ENCODE measurements around the gene ZFYVE19.

Gene ZFYVE19

DNA sequence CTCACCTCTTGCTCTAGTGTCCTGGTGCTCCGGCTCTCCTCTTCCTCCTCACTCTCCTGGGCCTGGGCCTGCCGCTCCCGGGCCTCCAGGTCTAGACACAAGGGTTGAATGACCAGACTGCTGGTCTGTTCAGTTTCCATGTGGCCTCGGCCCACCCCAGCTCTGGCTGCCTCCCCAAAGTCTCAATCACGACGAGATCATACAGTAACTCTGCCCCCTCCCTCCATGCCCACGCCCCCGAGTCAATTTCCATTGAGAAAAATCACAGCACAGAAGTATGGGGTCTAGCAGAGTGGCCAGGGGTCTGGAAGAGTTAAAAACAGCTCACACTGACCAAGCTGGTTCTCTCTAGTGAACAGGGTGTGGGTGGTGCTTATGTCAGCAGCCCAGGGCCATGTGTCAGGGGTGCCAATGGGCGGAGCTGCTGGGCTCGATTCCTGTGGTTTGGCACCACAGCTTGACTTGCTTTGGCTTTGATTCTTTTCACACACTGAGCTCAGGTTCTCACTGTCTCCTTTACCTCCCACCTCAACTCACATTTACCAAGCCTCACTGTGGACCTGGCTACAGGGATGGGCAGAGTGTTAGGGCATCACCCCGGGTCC lies 30.2 kb upstream of the ZFYVE19 start:
- peak; percentile 64 to 65 for DNase-seq

DNA sequence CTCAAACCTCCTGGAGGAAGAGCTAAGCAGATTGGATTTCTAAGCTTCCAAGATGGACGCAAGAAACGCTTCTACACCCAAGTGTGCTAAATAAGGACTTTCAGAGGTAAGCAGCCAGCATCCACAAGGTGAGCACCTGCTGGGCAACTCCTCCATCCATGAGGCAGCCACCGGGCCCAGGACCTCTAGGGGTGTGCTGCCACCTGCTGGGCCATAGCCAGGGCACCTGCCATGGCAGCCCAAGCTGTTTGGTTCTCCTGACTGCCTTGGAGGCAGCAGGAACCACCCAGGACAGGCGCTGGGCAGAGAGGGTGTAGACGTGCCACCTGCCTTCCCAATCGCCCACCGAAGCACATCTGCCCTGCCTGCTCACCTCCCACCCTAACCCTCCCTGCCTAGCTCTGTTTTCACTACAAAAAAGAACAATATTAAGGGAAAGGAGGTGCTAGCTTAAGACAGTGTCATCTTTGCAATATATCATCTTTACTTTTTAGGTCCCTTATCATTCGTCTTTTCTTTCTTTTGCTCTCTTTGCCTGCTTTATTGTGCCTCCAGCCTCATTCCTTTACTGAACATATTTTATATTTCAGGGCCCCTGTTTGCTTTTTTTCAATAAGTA lies 24.2 kb upstream of the ZFYVE19 start:
- DNase-seq, result peak; percentile 81 to 82

DNA sequence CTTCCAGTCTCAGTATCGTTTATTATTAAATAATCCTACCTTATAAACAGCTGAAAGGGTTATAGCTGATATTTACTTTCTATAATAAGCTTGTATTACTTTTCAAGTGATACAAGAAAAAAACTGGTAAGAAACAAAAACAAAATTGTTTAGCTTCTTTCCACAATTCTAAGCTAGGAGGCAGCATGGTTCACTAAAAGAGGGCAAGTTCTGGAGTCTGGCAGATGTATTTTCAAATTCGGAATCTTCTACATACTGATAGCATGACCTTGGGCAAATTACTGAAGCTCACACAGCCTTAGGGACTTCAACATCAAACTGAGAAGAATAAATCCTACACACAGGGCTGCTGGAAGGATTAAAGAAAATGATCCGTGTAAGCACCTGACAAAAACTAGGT lies 21.7 kb upstream of the ZFYVE19 start:
- no peak for DNase-seq

DNA sequence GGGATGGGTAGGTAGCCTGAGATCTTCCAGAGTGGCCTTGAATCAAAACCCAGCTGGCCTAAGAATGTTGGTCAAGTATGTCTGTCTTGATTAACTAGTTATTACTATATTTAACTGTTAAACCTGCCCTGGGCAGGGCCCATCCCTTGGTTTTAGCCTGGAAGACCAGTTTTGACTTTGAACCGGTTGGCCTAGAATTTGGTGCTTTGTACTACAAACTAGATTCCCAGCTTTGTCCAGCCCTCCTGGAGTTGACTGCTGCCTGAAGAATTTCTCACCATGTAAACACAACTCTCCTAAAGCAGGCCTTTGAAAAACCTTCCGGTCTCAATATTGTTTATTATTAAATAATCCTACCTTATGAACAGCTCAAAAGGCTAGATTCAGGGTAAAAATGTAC lies 21.1 kb upstream of the ZFYVE19 start:
- no peak for DNase-seq

DNA sequence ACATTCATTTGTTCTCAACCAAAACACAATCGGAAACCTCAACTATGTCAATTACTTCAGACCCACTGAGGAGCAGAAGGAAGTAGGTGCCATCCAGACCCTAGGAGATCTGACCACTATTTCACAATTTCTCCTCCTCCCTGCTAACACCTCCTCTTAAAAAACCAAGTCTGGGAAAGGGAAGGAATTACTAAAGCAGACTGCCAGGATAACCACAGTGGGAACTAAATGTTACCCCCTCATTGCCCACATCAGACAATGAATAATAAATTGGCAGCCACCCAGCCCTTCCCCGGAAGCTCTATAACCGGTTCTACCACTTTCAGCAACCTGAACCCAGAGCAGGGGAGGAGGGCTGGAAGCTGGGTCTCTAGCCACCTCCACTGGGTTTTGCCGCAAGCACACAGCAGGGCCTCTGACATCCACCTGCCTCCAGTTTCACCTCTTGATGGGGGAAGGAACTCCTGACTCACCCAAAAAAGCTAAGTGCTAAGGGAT lies 19.5 kb upstream of the ZFYVE19 start:
- peak in 1 of 2 donors; percentile 38 for DNase-seq

DNA sequence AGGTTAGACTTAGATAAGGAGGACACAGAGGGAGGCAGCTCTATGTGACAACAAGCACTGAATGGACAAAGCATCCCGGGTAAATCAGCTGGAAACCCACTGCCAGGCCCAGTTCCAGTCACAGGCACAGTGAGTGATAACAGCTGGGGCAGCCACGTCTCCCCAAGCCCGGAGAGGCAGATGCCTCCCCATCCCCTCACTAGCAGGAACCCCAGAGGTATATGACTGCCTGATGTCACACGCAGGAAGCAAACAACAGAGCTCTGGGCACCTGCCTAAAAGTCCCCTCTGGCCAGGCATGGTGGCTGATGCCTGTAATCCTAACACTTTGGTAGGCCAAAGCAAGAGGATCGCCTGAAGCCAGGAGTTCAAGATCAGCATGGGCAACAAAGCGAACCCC lies 18.9 kb upstream of the ZFYVE19 start:
- no peak for DNase-seq

DNA sequence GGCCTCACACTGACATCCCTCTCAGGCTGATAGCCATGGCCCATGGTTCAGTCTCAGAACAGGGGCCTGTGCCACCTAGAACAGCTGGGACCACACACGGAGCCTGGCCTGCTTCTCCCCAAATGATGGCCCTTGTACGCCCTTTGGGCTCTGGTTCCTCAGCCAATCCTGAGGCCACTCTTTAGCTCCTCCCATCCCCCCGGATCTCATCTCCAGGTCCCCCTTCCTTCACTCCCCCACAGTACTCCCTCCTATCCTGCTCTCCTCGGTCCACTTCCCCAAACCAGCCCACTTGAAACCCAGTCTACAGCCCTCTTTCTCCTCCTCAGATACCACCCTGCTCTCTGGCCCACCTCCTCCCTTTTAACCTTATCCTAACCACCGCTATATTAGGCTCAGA lies 17.8 kb upstream of the ZFYVE19 start:
- DNase-seq, result no peak

DNA sequence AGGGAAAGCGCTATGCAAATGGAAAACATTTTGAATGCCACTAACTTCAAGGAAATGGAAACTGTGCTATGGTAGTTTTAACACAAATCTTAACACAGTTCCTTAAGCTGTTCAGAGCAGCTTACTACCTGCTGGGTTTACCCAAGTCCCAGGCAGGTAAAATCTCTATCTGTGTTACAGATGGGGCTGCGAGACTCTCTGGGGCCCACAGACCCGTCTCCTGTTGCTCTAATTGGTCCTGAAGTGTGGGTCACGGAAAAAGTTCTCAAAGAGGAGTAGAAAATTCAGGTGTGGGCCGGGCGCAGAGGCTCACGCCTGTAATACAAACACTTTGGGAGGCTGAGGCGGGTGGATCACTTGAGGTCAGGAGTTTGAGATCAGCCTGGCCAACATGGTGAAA lies 16.9 kb upstream of the ZFYVE19 start:
- no peak for DNase-seq

DNA sequence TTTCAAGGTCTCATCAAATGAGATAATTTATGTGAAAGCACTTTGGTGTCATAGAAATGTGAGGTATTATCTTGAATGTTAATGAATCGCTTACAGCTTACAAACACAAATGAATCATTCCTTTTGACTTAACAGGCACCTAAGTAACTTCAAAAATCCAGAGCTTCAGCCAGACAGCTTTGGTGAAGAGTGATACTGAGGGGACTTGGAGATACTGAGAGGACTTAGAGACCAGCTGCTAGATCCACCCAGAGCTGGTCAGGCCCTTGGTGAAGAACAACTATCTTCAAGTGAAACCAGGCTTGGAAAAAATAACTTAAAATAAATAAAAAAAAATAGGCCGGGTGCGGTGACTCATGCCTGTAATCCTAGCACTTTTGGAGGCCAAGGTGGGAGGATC lies 16.2 kb upstream of the ZFYVE19 start:
- no peak for DNase-seq

DNA sequence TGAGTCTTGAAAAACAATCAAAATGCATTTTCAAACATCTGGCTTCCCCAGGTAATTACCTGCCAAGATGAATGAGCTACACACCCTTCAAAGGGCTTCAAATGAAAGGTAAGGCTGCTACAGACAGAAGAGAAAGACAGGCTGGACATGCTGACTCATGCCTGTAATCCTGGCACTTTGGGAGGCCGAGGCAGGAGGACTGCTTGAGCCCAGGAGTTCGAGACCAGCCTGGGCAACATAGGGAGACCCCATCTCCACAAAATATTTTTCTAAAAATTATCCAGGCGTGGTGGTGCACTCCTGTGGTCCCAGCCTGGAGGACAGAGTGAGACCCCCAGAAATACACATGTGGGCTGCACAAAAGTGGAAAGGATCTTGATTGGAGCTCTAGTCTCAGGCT lies 14.5 kb upstream of the ZFYVE19 start:
- DNase-seq, result no peak

DNA sequence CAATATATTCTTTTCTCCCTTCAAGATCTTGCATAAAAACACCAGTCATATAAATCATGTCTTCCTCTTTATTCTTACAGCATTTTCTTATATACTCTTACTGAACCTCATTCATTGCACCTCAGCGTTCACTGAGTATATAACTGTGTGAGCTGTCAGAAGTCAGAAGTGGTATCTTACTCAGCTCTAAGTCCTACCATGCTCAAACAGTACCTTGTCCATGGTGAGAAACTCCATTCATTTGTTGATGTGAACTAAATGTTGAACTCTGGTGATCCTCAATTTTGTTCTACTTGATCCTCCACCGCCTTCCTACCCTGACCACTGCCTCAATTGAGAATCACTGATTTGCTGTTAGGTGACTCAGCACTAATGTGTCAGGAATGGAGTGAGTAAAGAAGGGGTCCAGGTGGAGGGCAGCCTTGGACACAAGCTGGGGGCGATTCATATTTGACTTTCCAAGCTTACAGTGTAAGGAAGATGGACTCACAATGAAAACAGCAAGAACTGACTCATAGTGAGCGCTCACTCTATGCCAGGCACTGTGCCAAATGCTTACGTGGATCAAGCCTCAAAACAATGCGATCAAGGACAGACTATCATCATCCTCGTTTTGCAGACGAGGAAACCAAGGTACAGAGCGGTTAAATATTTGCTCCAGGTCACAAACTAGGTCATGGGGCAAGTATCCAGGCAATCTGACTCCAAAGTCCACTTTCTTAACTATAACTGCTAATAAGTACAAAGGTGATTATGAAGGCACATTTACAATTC lies 13.5 kb upstream of the ZFYVE19 start:
- no peak for DNase-seq

DNA sequence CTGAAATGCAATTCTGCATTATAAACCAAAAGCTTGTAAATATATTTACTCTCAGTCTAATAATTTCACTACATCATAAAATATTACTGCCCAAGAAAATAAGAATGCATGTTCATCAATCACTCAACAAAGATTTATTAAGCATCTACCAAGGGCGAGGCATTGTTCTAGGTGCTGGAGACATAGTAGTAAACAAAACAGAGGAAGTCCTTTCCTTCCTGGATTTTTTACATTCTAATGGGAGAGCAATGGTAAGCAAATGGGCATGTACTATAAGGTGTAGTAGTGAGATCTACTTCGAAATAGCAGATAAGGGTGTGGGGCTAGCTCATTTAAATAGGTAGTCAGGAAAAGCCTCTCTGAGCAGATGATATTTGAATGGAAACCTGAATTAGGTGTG lies 10.8 kb upstream of the ZFYVE19 start:
- DNase-seq, result no peak

DNA sequence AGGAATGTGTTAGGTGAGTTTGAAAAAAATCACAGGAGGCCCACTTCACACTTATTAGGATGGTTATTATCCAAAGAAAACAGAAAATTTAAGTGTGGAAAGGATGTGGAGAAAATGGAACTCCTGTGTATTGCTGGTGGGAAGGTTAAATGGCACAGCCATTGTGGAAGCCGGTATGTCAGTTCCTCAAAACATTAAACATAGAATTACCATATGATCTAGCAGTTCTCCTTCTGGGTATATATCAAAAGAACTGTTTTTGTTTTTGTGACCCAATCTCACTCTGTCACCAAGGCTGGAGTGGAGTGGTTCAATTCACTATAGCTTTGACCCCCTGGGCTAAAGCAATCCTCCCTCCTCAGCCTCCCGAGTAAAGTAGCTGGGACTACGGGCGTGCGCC lies 10.4 kb upstream of the ZFYVE19 start:
- no peak for DNase-seq

DNA sequence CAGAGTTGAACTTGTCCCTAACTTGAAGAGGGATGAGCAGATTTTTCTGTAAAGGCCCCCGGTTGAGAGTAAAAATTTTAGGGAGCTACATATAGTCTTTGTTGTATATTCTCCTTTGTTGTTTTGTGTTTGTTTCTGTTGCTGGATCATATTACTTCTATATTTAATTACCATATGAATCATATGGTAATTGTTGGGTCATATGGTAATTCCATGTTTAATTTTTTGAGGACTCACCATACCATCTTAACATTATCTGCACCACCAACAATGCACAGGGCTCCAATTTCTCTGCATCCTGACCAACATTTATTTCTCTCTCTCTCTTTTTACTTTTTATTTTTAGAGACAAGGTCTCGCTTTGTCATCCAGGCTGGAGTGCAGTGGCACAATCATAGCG lies 7.4 kb upstream of the ZFYVE19 start:
- no peak for DNase-seq

DNA sequence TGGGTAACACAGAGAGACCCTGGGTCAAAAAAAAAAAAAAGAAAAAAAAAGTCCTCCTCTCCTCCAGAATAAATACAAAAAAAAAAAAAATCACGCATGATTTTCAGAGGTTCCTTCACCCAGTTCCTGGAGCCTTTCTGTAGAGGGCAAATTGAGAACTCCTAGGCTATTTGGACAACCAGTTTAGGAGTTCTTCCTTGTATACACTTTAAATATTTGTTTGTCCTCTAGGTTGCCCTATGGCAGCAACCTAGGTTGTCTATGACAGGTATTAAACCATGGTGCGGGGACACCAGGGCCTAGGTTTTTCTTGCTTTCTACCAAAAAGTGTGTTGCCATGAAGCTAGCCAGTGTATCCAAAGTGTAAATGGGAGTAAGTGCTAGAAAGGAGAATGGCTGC lies 3.8 kb upstream of the ZFYVE19 start:
- no peak for DNase-seq

DNA sequence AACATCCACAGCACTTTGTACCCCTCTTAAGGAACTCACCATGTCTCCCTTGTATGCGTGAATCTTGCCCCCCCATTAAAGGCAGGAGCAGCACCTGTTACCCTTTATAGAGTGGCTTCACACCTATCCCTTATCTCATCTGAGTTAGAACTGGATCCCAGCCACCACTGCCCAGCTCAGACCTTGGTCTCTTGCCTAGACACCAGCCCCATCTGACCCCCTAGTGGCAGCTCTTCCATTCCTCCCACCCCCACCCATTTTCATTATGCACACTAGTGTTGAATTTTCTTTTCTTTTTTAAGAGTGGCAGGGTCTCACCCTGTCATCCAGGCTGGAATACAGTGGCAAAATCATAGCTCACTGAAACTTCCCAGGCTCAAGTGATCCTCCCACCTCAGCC lies 3.2 kb upstream of the ZFYVE19 start:
- no peak for DNase-seq

DNA sequence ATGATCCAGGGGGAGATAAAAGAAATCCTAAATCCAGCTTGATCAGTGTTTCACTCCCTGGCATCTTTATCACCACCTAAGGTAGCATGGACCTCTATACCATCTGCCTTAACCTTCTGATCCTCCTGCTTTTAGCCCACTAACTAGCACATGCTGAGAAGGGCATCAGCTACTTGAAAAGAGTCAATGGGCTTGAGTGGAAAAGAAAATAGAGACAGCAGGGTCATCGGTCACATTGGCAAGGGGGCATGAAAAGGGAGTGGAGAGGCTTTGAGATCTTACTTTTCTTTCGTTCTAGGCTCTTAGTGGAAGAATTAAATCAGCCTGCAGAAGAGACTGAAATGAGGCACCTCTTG lies 239 bp upstream of the ZFYVE19 start:
- no peak for DNase-seq

DNA sequence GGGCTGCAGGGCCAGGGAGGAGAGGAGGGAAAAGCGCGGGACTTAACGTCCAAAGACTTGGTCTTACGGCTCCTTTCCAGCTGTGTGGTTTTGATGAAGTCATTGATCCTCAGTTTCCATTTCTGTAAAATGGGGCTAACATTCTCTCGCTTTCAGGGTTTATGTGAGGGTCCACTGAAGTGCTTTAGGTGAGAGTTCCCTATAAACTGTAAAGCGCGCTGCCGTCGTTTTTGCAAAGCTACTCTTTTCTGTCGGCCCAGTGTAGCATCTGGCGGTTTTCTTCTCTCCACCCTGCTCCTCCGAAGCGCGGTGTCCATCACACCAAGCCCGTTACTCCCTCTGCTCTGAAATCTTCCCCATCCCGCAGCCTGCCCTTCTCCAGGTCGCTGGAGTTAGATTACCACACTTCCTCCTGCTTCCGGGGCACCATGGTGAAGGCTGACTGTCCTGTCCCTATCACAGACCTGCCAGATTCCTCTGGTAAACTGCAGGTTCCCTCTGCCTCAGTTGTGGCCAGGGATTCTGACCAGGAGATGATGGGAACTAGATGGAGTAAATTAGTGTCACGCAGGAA lies 1.1 kb downstream of the ZFYVE19 start:
- DNase-seq, result no peak

DNA sequence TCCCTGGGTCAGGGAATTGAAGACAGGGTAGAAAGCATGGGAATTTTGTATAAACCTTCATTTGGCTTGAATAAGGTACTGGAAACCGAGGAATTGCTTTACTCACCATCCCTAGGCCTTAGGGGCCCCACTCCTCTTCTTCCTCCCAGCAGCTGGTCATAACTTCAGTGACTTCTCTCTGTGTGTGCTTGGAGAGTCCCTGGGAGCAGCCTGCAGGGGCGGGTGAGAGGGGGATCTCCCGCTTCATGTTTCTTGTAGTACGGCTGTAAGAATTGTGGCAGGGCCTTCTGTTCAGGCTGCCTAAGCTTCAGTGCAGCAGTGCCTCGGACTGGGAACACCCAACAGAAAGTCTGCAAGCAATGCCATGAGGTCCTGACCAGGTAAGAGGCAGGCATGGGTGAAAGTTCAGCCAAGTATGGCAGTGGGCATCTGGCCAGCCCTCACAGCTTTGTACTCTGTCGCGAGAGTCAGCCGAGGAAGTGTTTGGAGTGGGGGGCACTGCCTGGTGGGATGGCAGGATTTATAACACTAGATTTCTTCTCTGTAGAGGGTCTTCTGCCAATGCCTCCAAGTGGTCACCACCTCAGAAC lies 2.1 kb downstream of the ZFYVE19 start:
- DNase-seq, result no peak

DNA sequence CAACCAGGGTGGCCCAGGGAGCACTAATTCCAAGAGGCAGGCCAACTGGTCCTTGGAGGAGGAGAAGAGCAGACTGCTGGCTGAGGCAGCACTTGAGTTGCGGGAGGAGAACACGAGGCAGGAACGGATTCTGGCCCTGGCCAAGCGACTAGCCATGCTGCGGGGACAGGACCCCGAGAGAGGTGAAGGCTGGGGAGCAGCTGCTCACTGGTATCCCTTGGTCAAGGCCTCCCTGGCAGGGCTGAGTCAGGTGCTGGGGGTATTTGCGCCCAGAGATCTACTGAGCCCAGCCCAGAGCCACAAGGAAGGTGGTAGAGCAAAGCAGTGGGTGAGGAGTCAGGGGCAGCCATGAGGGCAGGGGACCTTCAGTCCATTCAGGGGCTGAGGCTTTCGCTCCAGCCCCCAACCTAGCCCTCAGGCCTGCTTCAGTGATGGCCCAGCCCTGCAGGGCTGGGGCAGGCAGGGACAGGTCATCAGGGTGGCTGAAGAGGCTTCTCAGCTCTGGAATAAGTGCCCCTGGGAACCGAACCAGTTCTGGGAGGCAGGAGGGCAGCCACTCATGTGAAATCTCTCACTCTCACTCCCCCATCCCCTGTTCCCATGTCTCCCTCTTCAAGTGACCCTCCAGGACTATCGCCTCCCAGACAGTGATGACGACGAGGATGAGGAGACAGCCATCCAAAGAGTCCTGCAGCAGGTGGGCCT lies 6.0 kb downstream of the ZFYVE19 start:
- no peak for DNase-seq

DNA sequence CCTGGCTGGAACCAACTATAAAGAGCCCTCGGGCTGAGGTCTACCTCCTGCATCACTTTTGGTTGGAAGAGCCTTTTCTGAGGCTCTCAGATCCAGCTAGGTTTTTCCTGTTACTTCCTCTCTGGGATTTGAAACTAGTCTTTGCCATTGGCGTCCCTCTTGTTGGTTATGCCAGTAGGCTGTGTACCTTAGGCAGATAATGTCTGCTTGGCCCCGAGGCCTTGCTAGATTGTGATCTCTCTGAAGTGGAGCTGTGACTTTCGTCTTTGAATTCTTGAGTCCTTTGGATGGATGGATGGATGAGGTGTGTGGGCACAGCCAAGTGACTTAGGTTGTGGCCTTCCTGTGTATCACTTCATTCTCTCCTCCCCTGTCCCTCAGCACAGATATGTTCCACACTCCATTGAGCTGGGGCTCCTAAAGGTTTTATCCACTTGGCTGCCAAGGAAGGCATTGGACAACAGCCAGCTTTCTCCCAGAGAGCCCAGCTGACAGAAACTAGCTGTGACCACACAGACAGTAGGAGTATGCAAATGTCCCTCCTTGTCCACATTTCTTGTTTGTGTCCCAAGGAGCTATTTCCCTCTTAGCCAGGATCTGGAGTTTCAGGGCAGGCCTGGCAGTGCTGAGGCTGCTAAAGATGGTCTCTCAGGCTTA lies 8.3 kb downstream of the ZFYVE19 start:
- DNase-seq, result no peak

DNA sequence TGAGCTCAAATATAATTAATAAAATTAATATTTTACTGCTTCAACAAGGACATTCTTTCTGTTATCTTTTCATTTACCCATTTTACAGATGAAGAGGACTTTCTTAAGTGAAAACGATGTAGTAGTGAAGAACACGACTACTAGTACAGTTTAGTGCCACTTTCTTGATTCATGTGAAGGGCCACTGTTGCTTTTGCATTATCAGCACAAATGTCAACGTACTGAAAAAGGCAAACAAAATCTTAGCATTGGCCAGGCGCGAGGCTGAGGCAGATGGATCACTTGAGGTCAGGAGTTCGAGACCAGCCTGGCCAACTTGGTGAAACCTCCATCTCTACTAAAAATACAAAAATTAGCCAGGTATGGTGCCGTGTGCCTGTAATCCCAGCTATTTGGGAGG lies 12.2 kb downstream of the ZFYVE19 start:
- no peak for DNase-seq
